HG03521 (cell line): ENCODE measurements around the gene TDRD3.

ENCODE experiments used
- ATAC-seq: cut with Tn5 transposase; IDR thresholded peaks from one replicate; pipeline ENCODE4 v1.9.1; 2021; ENCODE audit warnings: mild to moderate bottlenecking, moderate library complexity; ENCODE audit not compliant: unreplicated experiment

TDRD3 gene

DNA sequence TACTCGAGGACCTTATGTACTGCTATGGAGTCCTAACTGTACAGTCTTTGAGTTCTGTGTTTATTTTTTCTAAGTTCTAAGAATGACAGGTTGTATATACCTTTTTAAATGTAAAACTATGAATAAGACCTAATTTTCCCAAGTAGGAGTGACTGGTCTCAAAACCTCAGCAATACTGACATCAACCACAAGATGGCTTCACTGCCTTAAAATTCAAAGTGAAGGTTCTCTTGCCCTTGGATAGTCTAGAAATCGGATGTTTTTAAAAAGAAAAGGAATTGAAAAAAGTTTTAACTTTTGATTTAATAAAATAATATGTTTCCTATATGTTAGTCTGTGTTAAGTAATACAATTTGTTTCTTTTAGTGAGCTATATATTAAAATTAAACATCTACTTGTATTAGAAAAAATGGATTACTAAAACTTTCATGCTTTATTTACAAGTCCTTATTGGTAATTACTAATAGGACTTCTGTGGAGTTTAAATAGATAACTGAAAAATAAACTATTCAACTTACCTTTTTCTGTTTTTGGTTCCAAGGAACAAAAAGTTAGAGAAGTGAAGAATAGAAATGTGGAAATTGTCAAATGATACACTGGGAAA, 52.0 kb downstream of the TDRD3 start:
- peak; percentile 64 for ATAC-seq

DNA sequence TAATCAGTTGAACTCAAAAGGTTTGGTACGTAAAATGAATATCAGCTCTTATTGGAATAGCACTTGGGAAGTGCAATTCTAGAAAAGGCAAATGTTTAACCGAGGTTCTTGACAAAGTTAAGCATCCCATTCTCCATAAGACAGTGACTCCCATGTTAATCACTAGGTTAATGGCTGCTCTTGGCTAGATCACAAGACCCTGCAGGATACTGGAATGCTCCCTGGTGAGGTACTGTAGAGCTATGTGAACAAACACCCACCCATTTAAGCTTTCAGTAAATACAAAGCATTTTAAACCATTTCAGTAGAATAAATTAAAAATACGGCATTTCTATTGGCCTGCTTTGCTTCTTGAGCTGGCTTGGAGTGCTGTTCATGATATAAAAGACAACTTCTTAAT, 56.5 kb downstream of the TDRD3 start:
- ATAC-seq = no peak

DNA sequence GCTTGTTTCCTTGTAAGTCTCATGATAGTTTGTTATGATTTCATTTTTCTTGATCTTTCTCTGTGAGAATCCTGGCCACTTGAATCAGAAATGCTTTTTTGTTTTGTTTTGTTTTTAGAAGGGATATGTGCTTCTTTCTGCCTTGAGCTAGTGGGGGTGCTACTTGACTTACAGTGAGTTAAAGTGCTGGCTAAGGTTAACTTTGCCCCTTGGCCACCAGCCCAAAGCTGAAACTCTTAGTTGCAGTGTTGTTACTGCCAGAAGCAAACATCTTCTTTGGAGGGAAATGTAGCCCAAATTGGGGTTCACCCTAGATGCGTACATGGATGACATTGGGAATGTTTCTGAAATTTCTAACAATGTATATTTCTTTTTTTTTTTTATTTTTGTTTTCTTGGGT, 57.4 kb downstream of the TDRD3 start:
- no peak for ATAC-seq

DNA sequence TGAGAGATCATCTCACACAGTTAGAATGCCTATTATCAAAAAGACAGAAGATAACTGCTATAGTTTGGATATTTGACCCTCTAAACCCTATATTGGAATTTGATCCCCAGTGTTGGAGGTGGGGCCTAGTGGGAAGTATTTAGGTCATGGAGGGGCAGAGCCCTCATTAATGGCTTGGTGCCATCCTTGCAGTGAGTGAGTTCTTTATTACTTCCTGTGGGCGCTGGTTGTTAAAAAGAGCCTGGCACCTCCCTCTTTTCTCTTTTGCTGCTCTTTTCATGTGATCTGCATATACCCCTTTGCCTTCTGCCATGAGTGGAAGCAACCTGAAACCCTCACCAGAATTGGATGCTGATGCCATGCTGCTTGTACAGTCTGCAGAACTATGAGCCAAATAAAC, 66.8 kb downstream of the TDRD3 start:
- ATAC-seq = no peak

DNA sequence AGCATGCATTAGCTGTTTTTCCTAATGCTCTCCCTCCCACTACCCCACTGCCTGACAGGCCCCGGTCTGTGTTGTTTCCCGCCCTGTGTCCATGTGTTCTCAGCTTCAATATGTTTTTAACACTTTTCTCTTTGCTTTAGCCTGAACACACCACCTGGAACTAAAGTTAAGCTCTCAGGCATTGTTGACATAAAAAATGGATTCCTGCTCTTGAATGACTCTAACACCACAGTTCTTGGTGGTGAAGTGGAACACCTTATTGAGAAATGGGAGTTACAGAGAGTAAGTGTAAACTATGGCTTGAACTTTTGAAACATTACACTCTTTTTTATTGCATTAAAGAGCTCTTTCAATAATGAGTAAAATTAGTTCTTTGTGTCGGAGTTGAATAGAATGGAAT, 70.1 kb downstream of the TDRD3 start:
- ATAC-seq = no peak

DNA sequence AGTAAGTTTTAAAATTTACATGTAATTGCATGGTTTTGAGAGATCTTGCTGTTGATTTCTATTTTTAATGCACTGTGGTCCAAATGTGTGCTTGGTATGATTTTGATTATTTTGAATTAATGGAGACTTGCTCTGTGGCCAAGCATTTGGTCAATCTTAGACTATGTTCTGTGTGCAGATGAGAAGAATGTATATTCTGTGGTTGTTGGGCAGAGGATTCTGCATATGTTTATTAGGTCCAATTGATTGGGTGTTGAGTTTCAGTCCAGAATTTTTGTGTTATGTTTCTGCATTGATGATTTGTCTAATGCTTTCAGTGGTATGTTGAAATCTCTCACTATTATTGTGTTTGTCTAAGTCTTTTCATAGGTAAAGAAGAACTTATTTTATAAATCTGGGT, 82.3 kb downstream of the TDRD3 start:
- ATAC-seq = no peak

DNA sequence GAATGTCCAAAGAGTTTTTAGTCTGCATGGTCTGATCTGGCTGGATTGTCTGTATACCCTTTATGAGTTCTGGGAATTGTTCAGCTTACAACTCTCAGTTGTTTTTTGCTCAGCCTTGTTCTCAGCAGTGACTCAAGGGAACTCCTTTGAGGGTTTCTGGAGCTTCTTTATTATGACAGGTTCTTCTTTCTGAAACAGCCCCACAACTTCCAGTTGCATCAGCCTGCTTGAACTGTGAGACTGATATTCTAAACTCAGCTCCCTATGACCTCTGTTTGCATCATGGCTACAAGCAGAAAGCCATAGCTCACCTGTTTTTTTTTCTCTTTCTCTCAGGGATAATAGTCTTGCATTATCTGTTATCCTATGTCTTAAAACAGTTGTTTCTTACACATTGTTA, 85.0 kb downstream of the TDRD3 start:
- ATAC-seq = no peak

DNA sequence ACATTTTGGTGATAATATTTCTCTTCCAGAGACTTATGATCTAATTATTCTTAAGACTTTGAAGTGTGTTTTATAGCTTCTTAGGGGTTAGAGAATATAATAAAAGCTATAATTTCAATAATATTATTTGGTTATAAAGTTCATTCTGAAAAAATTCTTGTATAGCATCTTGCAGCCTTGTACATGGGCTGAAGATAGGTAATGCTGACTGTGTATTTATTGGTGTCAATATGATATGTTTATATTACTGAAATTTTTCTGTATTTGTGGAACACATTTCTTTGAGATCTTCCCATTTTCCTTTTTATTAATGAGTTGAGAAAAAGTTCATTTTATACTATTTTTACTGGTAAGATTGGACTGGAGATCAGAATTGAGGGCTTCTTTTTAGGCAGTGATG, 87.8 kb downstream of the TDRD3 start:
- no peak for ATAC-seq

DNA sequence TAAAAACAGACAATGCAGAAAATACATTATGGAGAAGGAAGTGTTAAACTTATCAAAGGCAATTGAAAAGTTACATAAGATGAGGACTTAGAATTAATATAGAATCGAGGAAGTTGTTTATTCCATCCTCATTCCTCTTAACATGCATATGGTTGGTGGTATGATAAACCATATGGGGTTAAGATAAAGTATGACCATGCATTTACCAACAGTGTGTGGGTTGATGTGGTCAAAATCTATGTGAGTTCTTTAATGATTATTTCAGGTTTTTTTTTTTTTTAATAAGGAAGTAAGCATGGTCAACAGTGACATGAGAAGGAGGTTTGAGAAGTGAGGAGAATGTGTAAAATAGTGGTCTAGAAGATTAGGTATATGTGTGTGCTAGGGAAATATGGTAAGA, 94.5 kb downstream of the TDRD3 start:
- ATAC-seq = no peak

DNA sequence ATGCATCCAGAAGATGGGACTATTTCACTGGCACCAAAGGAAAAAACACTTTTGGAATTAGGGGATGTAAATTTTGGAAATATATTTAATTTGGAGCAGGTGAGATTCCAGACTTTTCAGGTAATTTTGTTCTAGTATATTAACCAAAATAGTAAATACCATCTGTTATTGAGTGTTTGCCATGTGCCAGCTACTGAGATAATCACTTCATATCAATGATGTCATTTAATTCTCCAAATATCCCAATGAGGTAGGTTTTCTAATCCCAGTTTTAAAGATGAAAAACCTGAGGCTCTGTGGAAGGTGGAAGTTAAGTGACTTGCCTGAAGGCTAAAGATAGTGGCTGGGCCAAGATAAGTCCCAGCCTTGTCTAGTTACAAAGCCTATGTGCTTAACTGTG, 95.2 kb downstream of the TDRD3 start:
- no peak for ATAC-seq

DNA sequence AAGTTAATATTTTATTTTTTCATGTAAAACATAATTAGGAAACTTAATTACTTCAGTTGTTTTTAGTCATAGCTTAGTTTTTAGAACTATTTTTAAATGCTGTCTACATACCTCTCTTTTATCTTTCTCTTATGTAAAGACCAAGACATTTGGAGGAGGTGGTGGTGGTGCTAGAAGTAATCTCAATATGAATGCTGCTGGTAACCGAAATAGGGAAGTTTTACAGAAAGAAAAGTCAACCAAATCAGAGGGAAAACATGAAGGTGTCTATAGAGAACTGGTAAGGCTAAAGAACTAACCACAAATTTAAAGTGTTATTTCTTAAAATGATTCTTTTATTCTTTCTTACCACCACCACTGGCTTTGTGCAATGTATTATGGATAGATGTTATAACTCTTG, 97.3 kb downstream of the TDRD3 start:
- ATAC-seq = no peak

DNA sequence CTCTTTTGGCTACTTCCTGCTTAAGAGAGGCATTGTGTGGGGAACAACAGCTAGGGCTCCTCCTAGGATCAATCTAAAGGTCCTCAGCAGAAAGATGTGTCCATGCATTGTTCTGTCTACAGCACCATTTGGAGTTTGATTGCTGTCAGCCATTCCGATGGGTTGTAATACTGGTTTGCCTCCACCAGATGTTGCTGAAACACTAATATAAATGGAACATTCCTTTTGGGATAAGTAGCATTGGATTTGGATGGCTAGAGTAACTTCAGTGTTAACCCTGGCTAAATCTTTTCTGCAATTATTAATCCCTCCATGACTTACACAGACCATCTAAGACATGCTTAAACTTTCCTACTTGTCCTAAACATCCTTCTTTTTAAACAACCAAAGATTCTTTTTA, 104.2 kb downstream of the TDRD3 start:
- no peak for ATAC-seq

DNA sequence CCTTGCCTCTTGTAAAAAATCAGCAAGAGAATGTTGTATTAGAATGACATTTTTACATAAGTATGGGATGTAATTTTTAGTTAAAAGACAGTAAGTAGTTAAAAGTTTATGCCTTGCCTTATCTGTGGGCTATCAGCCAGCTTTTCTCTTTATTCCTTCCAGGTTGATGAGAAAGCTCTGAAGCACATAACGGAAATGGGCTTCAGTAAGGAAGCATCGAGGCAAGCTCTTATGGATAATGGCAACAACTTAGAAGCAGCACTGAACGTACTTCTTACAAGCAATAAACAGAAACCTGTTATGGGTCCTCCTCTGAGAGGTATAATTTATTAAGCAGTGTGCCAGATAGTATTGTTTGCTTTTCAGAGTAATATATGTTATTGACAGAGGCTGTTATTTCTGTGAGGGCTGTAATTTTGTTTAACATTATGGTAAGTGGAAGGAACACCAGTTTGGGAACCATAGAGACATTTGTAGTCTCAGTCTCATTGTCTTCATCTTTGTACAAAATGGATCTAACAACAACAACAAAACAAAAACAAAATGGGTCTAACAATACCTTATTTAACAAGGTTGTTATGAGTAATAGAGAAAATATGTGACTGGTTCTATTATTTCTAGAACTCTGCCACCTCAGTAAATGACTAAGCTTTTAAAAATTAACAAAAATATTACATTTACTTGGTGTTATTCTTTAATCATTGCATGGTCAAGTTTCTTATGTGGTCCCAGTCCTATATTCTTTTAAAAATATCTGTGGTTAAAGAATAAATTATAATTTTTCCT, 112.8 kb downstream of the TDRD3 start:
- no peak for ATAC-seq

DNA sequence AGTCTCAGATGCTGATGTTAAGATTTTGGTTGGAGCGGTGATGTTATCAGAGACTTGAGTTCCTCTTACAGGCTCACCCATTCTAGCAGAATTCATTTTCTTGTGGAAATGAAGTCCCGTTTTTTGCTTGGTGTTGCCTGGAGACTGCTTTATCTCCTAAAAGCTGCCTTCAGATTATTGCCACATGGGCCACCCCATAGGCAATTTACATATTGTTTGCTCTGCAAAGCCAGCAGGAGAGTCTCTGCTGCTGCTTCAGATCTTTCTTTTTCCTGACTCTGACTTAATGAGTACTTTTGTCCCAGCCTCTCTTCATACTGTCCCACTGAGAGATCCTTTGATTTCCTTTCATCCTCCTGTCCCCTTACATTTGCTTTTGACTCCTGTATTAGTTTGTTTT, 114.6 kb downstream of the TDRD3 start:
- no peak for ATAC-seq

DNA sequence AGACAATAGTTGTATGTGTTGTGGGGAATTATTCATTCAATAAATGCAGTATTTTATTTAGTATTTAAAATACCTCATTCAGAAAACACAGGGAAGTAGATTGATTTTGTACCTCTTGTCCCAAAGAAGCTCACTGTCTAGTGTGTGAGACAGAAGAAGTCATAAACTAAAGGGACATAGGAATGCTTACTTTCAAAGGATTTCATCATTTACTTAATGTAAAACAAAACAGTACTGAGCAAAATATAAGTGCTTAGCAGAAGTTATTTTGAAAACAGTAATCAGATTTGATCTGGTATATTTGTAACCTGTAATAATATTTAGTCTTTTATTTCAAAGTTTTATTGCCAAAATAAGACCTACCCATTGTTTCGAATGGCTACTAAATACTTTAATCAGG, 117.9 kb downstream of the TDRD3 start:
- ATAC-seq = no peak

DNA sequence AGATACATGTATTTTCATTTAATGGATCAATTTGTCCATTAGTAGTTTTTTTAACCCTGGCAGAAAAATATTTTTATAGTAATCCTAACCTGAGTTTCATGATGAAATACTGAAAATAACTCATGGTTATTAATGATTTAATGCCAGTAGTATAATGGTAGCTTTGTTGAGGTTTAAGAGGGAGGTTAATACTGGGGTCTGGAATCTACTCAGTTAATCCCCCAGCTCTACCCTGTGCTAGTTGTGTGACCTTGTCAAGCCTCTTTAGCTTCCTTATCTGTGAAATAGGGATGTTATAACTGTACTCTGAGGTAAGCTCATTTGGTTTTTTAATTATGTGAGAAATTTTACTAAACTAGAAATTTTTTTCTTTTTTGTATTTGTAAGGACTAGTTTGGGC, 122.5 kb downstream of the TDRD3 start:
- no peak for ATAC-seq

DNA sequence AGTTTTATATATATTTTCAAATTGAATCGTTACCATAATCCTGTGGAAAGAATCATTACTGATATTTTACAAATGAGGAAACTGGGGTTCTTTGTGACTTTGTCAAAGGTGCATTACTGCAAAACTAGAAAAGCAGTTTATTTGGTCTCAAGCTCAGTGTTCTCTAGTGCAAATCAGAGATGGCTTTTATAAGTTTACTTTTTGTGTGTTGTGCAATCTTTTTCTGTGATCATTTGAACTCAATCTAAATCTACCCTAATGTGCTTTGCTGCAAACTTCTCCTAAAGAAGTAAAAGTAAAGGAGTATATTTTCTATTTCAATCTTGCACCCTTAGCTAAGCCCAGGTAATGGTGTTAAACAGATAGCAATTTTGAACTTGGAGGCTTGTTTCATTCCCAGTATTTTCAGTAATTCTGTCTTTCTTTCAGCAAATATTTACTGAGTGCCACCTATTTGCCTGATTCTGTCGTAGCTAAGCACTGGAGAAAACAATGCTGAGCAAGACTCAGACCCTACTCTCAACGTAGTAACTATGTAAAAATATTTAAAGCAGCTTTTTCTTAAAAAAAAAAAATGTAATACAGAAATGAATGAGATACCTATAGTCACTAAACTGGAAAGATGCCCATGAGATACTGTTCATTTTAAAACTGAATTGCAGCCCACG, 124.0 kb downstream of the TDRD3 start:
- ATAC-seq = no peak

DNA sequence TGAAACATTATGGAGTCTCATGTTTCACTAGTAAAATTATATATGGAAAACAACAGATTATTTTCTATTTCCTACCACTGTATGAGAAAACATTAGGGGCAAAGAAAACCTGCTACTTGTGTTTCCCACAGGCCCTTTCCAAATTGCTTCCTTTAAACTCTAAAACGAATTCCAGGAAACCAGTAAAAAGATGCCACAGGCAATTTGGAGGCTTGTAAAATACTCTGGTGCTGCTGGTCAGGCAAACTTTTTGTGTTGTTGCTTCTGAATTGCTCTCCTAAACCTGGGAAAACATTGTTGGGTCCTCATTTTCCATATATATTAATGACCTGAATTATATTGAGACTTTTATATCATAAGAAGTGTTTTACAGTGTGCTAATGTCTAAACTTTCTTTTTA, 141.5 kb downstream of the TDRD3 start:
- no peak for ATAC-seq

DNA sequence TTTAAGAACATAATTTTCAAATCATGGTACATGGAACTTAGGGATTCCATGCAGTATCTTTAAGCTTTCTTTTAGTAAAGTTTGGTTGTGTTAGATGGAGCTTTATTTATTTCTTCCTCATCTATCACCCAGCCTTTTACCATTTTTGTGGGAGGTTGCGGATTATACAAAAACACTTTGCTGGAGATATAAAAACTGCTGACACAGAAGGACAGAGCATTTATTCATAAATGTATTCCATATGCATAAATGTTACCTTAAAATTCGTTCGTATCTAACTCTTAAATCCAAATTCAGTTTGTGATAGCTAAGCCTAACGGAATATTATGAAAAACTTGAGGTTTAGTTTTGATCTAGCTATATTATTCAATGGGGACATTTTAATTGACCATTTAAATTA, 143.3 kb downstream of the TDRD3 start:
- no peak for ATAC-seq

DNA sequence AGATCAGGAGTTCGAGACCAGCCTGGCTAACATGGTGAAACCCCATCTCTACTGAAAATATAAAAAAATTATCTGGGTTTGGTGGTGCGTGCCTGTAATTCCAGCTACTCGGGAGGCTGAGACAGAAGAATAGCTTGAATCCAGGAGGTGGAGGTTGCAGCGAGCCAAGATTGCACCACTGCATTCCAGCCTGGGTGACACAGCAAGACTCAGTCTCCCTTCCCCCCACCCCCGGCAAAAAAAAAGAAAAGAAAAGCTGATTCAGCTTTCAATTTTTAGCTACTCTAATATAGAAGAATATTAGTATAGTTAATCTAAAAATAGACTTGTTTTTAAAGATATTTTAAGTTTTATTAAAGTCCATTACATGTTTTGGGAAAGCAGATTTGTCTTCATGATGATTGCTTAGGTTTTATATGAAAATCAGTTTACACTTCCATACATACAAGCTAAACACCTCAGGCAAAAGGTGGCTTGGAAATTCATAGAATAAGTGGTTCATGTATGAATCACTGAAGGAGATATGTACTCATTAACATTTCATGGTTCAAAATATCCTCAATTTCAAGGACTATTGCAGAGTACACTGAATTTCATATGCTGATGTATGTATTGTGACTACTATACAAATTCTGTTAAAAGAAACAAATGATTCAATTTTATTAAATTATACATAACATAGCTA, 165.2 kb downstream of the TDRD3 start:
- ATAC-seq = no peak

DNA sequence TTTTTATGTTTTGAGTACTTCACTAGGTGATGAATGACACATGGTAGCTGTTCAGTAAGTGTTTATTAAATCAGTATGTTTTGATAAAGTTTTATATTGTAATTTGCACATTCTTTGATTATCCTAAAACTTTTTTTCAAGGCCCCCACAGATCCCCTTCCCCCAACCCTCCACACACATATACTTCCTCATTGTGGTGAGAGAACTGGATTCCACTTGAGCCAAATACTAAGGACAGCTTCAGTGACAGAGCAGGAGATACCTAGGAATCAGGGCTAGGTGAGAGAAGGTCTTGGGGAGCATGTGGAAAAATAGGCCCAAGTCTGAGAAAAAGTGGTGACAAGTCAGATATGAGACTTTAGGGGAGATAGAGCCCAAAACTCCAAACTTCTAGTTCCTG, 174.6 kb downstream of the TDRD3 start:
- ATAC-seq = no peak
